Endothelial cell (in vitro differentiated cells): ENCODE data around the gene KRTAP5-5. TPM values are rescaled to one million over a fixed set of nuclear protein-coding genes. Genes with fewer than 3 reads are reported as not detected.
"Not testable (repeated sequence)": the region's sequence is repeated elsewhere in the genome, so short reads cannot be mapped to it uniquely, and the experiment has no call there.

Experiments used
- DNase-seq: peaks from one replicate; pipeline ENCODE4 v3.0.0; 2021; ENCODE audit warnings: low spot score
- H3K27ac Mint-ChIP-seq: one replicate; pipeline ENCODE4 v1.8.0; 2021; ENCODE audit warnings: mixed read lengths, inconsistent platforms; ENCODE audit not compliant: unreplicated experiment
- H3K27me3 Mint-ChIP-seq: one replicate; pipeline ENCODE4 v1.8.0; 2021; ENCODE audit warnings: mild to moderate bottlenecking, moderate library complexity, mixed read lengths, inconsistent platforms; ENCODE audit not compliant: unreplicated experiment
- H3K36me3 Mint-ChIP-seq: one replicate; pipeline ENCODE4 v1.8.0; 2021; ENCODE audit warnings: mild to moderate bottlenecking, low read depth, mixed read lengths, inconsistent platforms; ENCODE audit not compliant: unreplicated experiment
- H3K4me1 Mint-ChIP-seq: one replicate; pipeline ENCODE4 v1.8.0; 2021; ENCODE audit warnings: mild to moderate bottlenecking, mixed read lengths, inconsistent platforms; ENCODE audit not compliant: unreplicated experiment
- H3K4me3 Mint-ChIP-seq: one replicate; pipeline ENCODE4 v1.8.0; 2021; ENCODE audit warnings: mild to moderate bottlenecking, mixed read lengths, inconsistent platforms; ENCODE audit not compliant: unreplicated experiment
- H3K9me3 Mint-ChIP-seq: one replicate; pipeline ENCODE4 v1.8.0; 2021; ENCODE audit warnings: mixed read lengths, inconsistent platforms; ENCODE audit not compliant: unreplicated experiment
- long read RNA-seq: library from polyadenylated mRNA; unstranded; transcript quantifications from one replicate; pipeline ENCODE4 v2.0.0, GENCODE V29; 2020; ENCODE audit not compliant: unreplicated experiment
- total RNA-seq: library from RNA; stranded (reverse); fragmentation: NEBNext Ultra II Directional; extraction: Animal tissue kit (Norgen Biotek cat#: 25700); gene quantifications from one replicate; pipeline ENCODE4 v1.2.1, GENCODE V29; 2021; ENCODE audit not compliant: unreplicated experiment
- TF ChIP-seq, protein P1 (sequence below): fragments of 200-600 bp; sonication (generic); IDR thresholded peaks from one replicate; pipeline ENCODE4 v1.5.0; 2021; ENCODE audit warnings: antibody characterized with exemption; ENCODE audit not compliant: unreplicated experiment

The KRTAP5-5 gene, protein sequence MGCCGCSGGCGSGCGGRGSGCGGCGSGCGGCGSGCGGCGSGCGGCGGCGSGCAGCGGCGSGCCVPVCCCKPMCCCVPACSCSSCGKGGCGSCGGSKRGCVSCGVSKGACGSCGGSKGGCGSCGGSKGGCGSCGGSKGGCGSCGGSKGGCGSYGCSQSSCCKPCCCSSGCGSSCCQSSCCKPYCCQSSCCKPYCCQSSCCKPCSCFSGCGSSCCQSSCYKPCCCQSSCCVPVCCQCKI
- total RNA-seq, result not detected
- long read RNA-seq, result 0 reads

DNA sequence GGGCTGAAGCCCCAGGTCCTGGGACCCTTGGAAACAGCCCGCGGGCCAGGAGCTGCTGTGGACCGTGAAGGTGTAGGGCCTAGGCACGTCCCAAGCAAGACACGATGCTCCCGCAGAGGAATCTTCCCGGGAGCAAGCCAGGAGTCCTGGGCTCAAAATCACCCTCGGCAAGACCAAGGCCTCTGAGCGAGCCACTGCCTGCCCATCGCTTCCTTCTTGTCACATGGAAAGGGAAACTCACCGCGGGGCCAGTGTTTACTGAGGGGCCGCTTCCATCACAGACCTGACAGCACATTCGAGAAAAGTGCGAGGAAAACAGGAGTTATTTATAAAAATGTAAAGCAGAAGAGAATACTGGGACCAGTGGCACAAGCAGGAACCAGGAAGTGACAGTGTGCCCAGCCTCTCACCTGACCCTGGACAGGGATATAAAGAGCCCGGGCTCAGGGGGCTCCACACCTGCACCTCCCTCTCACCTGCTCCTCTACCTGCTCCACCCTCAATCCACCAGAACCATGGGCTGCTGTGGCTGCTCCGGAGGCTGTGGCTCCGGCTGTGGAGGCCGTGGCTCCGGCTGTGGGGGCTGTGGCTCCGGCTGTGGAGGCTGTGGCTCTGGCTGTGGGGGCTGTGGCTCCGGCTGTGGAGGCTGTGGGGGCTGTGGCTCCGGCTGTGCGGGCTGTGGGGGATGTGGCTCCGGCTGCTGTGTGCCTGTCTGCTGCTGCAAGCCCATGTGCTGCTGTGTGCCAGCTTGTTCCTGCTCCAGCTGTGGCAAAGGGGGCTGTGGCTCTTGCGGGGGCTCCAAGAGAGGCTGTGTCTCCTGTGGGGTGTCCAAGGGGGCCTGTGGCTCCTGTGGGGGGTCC lies at the start of gene KRTAP5-5:
KRTAP5-5 (plus strand) TSS at position 450 of the 860 bp plus-strand sequence; CDS start at position 516, 66 bp downstream.
- Mint-ChIP-seq H3K36me3 (no peaks in the 10 kb centered on the region), H3K27ac (no peak within 1 kb of the TSS), H3K4me3 (no peak within 1 kb of the TSS), H3K27me3 (peaks cover 4% of the 10 kb centered on the region), H3K4me1 (peaks cover 10% of the 10 kb centered on the region), H3K9me3 (no peaks in the 10 kb centered on the region)
- TF ChIP-seq, protein P1, sequence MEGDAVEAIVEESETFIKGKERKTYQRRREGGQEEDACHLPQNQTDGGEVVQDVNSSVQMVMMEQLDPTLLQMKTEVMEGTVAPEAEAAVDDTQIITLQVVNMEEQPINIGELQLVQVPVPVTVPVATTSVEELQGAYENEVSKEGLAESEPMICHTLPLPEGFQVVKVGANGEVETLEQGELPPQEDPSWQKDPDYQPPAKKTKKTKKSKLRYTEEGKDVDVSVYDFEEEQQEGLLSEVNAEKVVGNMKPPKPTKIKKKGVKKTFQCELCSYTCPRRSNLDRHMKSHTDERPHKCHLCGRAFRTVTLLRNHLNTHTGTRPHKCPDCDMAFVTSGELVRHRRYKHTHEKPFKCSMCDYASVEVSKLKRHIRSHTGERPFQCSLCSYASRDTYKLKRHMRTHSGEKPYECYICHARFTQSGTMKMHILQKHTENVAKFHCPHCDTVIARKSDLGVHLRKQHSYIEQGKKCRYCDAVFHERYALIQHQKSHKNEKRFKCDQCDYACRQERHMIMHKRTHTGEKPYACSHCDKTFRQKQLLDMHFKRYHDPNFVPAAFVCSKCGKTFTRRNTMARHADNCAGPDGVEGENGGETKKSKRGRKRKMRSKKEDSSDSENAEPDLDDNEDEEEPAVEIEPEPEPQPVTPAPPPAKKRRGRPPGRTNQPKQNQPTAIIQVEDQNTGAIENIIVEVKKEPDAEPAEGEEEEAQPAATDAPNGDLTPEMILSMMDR, result no peak
- no peak for DNase-seq

DNA sequence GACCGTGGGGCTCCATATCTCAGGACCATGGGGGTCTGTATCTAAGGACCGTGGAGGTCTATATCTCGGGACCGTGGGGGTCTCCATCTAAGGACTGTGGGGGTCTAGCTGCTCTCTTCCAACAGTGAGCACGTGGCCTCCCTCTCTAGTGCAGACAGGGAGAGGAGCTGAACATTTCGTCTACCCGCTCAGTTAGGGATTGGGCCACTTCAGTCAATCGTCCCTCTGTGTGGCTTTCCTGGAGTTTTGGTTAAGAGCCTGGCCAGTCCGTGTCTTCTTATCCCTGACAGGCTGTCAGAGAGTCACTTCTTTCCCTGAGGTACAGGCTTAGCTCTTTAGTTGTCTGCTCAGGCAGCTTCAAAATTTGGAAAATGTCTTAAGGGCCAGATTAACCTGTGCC lies 47.6 kb upstream of the KRTAP5-5 start:
- DNase-seq, result no peak
- Mint-ChIP-seq H3K4me3 (no peak overlapping the region), H3K36me3 (no peaks in the 10 kb centered on the region), H3K27me3 (peaks cover 5% of the 10 kb centered on the region), H3K9me3 (peaks cover 4% of the 10 kb centered on the region), H3K4me1 (no peaks in the 10 kb centered on the region), H3K27ac (no peak overlapping the region)
- TF ChIP-seq, protein P1, result no peak

DNA sequence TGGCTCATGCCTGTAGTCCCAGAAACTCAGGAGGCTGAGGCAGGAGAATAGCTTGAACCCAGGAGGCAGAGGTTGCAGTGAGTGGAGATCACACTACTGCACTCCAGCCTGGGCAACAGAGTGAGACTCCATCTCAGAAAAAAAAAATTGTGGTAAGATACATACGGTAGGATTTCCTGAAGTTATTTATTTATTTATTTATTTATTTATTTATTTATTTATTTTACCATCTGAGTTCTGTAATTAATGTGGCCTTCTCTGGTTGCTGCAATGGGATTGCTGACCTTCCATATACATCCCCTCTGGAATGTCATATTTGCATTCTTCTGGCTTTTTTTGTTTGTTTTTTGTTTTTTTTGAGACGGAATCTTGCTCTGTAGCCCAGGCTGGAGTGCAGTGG lies 46.7 kb upstream of the KRTAP5-5 start:
- not testable (repeated sequence) for H3K27me3 Mint-ChIP-seq, H3K36me3 Mint-ChIP-seq, H3K27ac Mint-ChIP-seq, H3K9me3 Mint-ChIP-seq, H3K4me1 Mint-ChIP-seq, DNase-seq, H3K4me3 Mint-ChIP-seq

DNA sequence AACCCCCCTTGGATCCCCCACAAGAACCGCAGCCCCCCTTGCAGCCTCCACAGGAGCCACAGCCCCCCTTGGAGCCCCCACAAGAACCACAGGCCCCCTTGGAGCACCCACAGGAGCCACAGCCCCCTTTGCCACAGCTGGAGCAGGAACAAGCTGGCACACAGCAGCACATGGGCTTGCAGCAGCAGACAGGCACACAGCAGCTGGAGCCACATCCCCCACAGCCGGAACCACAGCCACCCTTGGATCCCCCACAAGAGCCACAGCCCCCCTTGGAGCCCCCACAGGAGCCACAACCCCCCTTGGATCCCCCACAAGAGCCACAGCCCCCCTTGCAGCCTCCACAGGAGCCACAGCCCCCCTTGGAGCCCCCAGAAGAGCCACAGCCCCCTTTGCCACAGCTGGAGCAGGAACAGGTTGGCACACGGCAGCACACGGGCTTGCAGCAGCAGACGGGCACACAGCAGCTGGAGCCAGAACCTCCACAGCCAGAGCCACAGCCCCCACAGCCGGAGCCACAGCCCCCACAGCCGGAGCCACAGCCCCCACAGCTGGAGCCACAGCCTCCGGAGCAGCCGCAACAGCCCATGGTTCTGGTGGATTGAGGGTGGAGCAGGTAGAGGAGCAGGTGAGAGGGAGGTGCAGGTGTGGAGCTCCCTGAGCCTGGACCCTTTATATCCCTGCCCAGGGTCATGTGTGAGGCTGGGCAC lies 44.8 kb upstream of the KRTAP5-5 start, which contains the start of gene KRTAP5-1:
KRTAP5-1 (minus strand) TSS at position 623 of the 710 bp plus-strand sequence; CDS start at position 589, 34 bp downstream.
- H3K27me3 Mint-ChIP-seq, H3K4me1 Mint-ChIP-seq, DNase-seq, H3K4me3 Mint-ChIP-seq, H3K9me3 Mint-ChIP-seq, H3K36me3 Mint-ChIP-seq: not testable (repeated sequence)
- H3K27ac Mint-ChIP-seq, result peak within 1 kb of the TSS; percentile 5

DNA sequence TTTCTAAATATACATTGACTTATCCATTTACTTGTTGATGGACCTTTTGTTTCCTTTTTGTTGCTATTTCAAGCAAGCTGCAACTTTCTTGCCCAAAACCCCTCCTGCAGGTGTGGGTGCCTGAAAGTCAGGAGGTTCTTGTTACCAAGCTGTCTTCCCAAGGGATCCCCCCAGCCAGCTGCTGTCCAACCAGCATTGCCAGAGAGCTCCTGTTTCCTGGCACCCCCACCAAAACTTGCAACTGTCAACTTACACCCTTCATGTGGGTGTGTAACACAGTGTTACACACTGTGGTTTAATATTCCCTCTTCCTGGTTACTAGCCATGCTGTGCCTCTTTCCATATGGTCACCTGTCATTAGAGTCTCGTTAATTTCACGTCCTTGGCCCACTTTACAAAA lies 42.9 kb upstream of the KRTAP5-5 start:
- Mint-ChIP-seq H3K4me3 (no peak overlapping the region), H3K36me3 (no peaks in the 10 kb centered on the region), H3K4me1 (peaks cover 11% of the 10 kb centered on the region), H3K9me3 (no peaks in the 10 kb centered on the region), H3K27ac (no peak overlapping the region), H3K27me3 (peaks cover 5% of the 10 kb centered on the region)
- no peak for DNase-seq
- TF ChIP-seq, protein P1, result no peak

DNA sequence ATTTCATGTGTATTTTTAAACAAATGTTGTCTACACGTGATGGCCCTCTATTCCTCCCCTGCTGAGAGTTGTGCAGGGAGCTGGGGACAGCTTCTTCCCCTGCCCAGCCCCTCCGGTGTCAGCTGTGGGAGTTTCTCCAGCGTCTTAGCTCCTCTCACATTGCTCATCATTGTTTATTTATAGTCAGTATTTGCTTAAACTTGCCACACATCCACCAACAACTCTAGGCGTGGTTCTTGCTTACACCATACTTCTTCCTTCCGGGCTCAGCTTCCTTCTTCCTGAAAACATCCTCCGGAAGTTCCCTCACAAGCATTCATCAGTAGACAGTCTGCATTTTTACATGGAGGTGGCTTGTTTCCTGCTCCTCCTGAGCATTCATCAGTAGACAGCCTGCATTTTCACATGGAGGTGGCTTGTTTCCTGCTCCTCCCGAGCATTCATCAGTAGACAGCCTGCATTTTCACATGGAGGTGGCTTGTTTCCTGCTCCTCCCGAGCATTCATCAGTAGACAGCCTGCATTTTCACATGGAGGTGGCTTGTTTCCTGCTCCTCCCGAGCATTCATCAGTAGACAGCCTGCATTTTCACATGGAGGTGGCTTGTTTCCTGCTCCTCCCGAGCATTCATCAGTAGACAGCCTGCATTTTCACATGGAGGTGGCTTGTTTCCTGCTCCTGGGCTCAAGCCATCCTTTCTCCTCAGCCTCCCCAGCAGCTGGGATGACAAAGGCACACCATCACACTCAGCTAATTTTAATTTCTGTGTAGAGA lies 40.2 kb upstream of the KRTAP5-5 start:
- not testable (repeated sequence) for H3K36me3 Mint-ChIP-seq, H3K9me3 Mint-ChIP-seq, H3K27me3 Mint-ChIP-seq, H3K4me3 Mint-ChIP-seq, DNase-seq
- Mint-ChIP-seq H3K27ac (peak overlapping the region; percentile 83), H3K4me1 (peaks cover 11% of the 10 kb centered on the region)
